ENCODE results near the gene HSPA12B. TPM values are rescaled to one million over a fixed set of nuclear protein-coding genes. Genes with fewer than 3 reads are reported as not detected.
A peak's percentile ranks its signal among the peaks of the same experiment; 100 is the strongest.

Gene HSPA12B
- total RNA-seq, 4 donors from 2014 or later: 0.75 to 4.1 (median 2.7) TPM

DNA sequence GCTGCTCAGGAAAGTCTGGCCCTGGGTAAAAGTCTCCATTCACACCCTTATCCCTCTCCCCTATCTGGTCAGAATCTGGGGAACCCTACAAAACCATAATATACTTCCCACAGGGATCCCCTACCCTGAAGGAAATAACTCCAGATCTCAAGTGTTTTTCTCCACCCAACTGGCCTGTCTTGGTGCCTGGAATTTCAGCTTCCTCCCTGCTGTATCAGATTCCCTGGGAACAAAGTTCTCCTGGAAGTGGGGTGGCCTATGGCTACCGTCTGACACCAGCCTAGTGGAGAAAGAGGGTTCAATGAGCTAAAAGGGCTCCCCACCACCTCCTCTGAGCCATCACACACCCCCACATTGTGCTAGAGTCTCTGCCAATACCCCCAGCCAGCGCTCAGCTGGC lies 15.0 kb downstream of the HSPA12B start:
- Histone ChIP-seq H3K27ac (no peak overlapping the region), H3K4me3 (no peak overlapping the region), H3K9me3 (no peaks in the 10 kb centered on the region), H3K27me3 (peaks cover 30% of the 10 kb centered on the region), H3K4me1 (peaks cover 2 to 20% (median 10%) of the 10 kb centered on the region in 4 donors), H3K36me3 (no peaks in the 10 kb centered on the region)
- TF ChIP-seq POLR2A (IDR thresholded peaks at IDR 0.05) (no peak), POLR2AphosphoS5 (IDR thresholded peaks at IDR 0.05) (no peak)
- intact Hi-C loops (cut with DNase I; ENCODE audit: low total_unique reads): no loop called here
- DNase-seq: no peak
- WGBS, 2 donors (ENCODE audit: low coverage in 1 of 2): 20 to 69% methylated on average over 1 to 2 of the region's 2 CpGs
- in situ Hi-C loops (cut with MboI; ENCODE audit: low pct_ligation_motif_present in 1 of 4, low pct_unique_long_range_greater_than_20kb in 1 of 4, low sequenced_read_pairs in 3 of 4): no loop called here

DNA sequence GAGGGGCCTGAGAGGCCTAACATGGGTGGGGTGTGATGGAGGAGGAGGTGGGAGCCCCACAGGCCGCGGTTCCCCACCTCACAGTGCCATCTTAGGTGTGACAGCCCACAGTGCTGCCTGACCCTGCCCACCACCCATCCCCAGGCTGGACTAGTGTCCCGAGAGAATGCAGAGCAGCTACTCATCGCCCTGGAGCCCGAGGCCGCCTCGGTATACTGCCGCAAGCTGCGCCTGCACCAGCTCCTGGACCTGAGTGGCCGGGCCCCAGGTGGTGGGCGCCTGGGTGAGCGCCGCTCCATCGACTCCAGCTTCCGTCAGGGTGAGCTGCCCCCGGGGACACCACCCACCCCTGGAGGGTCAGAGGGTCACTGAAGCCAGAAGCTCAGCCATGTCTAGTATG lies 15.6 kb downstream of the HSPA12B start:
- Histone ChIP-seq H3K27me3 (peaks cover 30% of the 10 kb centered on the region), H3K27ac (no peak overlapping the region), H3K9me3 (no peaks in the 10 kb centered on the region), H3K36me3 (no peaks in the 10 kb centered on the region), H3K4me3 (no peak overlapping the region), H3K4me1 (peaks cover 2 to 20% (median 10%) of the 10 kb centered on the region in 4 donors)
- TF ChIP-seq EP300 (IDR thresholded peaks at IDR 0.05; ENCODE audit: low read depth): no peak
- TF ChIP-seq, protein P1, sequence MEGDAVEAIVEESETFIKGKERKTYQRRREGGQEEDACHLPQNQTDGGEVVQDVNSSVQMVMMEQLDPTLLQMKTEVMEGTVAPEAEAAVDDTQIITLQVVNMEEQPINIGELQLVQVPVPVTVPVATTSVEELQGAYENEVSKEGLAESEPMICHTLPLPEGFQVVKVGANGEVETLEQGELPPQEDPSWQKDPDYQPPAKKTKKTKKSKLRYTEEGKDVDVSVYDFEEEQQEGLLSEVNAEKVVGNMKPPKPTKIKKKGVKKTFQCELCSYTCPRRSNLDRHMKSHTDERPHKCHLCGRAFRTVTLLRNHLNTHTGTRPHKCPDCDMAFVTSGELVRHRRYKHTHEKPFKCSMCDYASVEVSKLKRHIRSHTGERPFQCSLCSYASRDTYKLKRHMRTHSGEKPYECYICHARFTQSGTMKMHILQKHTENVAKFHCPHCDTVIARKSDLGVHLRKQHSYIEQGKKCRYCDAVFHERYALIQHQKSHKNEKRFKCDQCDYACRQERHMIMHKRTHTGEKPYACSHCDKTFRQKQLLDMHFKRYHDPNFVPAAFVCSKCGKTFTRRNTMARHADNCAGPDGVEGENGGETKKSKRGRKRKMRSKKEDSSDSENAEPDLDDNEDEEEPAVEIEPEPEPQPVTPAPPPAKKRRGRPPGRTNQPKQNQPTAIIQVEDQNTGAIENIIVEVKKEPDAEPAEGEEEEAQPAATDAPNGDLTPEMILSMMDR (IDR thresholded peaks at IDR 0.05): no peak
- no peak for TF ChIP-seq POLR2AphosphoS5 (IDR thresholded peaks at IDR 0.05)
- TF ChIP-seq POLR2A (IDR thresholded peaks at IDR 0.05): no peak
- DNase-seq: no peak
- in situ Hi-C loops (cut with MboI; ENCODE audit: low pct_ligation_motif_present in 1 of 4, low pct_unique_long_range_greater_than_20kb in 1 of 4, low sequenced_read_pairs in 3 of 4) (no loop called here), intact Hi-C loops (cut with DNase I; ENCODE audit: low total_unique reads) (no loop called here)
- WGBS, 2 donors (ENCODE audit: low coverage in 1 of 2): 88% methylated on average over 13 of the region's 16 CpGs; no CpG with 5 or more reads in 1 of the 2 donors

DNA sequence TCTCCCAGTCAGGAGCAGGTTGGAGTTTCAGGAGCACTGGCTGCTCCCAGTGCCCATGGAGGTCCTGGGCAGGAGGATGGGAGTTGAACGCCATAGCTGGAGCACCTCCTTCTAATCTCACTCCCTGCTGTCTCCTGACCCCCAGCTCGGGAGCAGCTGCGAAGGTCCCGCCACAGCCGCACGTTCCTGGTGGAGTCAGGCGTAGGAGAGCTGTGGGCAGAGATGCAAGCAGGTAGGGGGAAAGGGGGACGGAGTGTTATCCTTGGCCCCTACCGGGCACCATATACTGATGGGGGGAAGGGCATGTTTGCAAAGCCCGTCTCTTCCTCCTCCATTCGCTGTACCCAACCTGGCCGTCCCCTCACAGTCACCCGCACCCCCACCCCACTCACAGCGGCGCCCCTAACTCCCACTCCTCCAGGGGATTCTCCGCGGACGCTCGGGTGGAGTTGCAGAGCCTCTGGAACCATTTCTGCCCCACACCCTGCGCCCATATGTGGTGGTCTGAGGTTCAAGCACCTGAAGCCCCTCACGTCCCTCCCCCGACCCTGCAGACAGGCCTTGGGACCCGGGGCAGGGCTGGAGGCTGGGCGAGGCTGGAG lies 16.7 kb downstream of the HSPA12B start:
- peaks cover 2 to 20% (median 10%) of the 10 kb centered on the region in 4 donors for H3K4me1 ChIP-seq
- H3K27me3 ChIP-seq: peaks cover 30% of the 10 kb centered on the region
- in situ Hi-C loops (cut with MboI; ENCODE audit: low pct_ligation_motif_present in 1 of 4, low pct_unique_long_range_greater_than_20kb in 1 of 4, low sequenced_read_pairs in 3 of 4): no loop called here
- H3K4me3 ChIP-seq: no peak overlapping the region
- H3K36me3 ChIP-seq: no peaks in the 10 kb centered on the region
- 78 to 80% methylated on average over 6 to 24 of the region's 24 CpGs for WGBS, 2 donors (ENCODE audit: low coverage in 1 of 2)
- intact Hi-C loops (cut with DNase I; ENCODE audit: low total_unique reads): no loop called here
- TF ChIP-seq, protein P1 (IDR thresholded peaks at IDR 0.05): no peak
- TF ChIP-seq POLR2A (IDR thresholded peaks at IDR 0.05): no peak
- no peak for TF ChIP-seq POLR2AphosphoS5 (IDR thresholded peaks at IDR 0.05)
- TF ChIP-seq EP300 (IDR thresholded peaks at IDR 0.05; ENCODE audit: low read depth): no peak
- H3K9me3 ChIP-seq: no peaks in the 10 kb centered on the region
- DNase-seq: no peak
- H3K27ac ChIP-seq: no peak overlapping the region

DNA sequence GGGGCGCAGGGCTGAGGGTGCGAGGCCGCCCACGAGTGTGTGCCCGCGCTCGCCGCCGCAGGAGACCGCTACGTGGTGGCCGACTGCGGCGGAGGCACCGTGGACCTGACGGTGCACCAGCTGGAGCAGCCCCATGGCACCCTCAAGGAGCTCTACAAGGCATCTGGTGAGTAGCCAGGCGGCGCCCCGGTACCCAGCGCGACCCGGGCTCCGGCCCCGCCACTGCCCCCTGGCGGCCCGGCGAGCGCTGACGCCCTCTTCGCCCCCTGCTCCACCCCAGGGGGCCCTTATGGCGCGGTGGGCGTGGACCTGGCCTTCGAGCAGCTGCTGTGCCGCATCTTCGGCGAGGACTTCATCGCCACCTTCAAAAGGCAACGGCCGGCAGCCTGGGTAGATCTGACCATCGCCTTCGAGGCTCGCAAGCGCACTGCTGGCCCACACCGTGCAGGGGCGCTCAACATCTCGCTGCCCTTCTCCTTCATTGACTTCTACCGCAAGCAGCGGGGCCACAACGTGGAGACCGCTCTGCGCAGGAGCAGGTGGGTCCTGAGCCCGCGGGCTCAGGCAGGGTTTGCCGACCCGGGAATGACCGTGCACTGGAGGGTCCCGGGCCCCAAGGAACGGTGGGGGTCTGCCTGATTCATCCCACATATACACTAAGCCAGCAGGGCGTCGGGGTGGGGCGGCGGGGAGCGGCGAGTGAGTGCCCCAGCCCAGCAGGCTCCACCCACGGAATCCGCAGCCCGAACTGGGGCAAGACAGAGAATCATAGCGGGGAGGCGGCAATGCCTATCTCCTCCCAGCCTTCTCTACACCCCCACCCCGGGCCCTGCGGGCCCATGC lies 17.4 kb downstream of the HSPA12B start:
- peaks cover 2 to 20% (median 10%) of the 10 kb centered on the region in 4 donors for H3K4me1 ChIP-seq
- no peaks in the 10 kb centered on the region for H3K36me3 ChIP-seq
- no peak for DNase-seq
- no peaks in the 10 kb centered on the region for H3K9me3 ChIP-seq
- in situ Hi-C loops (cut with MboI; ENCODE audit: low pct_ligation_motif_present in 1 of 4, low pct_unique_long_range_greater_than_20kb in 1 of 4, low sequenced_read_pairs in 3 of 4): no loop called here
- H3K4me3 ChIP-seq: no peak overlapping the region
- H3K27me3 ChIP-seq: peaks cover 22% of the 10 kb centered on the region
- intact Hi-C loops (cut with DNase I; ENCODE audit: low total_unique reads): no loop called here
- 69% methylated on average over 51 of the region's 72 CpGs; no CpG with 5 or more reads in 1 of the 2 donors for WGBS, 2 donors (ENCODE audit: low coverage in 1 of 2)
- TF ChIP-seq, protein P1 (IDR thresholded peaks at IDR 0.05): peak; percentile 55 to 71 (median 69)
- TF ChIP-seq POLR2AphosphoS5 (IDR thresholded peaks at IDR 0.05): no peak
- no peak for TF ChIP-seq POLR2A (IDR thresholded peaks at IDR 0.05)
- no peak overlapping the region for H3K27ac ChIP-seq
